Activated naive CD8-positive, alpha-beta T cell treated with anti-CD3 and anti-CD28 coated beads for 36 hours (primary cell): Measurements from ENCODE around the gene RBMS3. TPM values are rescaled to one million over a fixed set of nuclear protein-coding genes. Genes with fewer than 3 reads are reported as not detected.
A peak's percentile ranks its signal among the peaks of the same experiment; 100 is the strongest.
"Not testable (repeated sequence)": the region's sequence is repeated elsewhere in the genome, so short reads cannot be mapped to it uniquely, and the experiment has no call there.

Experiments used
- DNase-seq: peaks from one replicate; pipeline ENCODE4 v3.0.0; 2021
- H3K27ac Mint-ChIP-seq: one replicate; pipeline ENCODE4 v1.8.0; 2022; ENCODE audit warnings: mild to moderate bottlenecking, moderate library complexity, mixed read lengths
- H3K27me3 Mint-ChIP-seq: one replicate; pipeline ENCODE4 v1.8.0; 2022; ENCODE audit warnings: mild to moderate bottlenecking, mixed read lengths
- H3K36me3 Mint-ChIP-seq: one replicate; pipeline ENCODE4 v1.8.0; 2021; ENCODE audit warnings: mild to moderate bottlenecking, mixed read lengths
- H3K4me1 Mint-ChIP-seq: one replicate; pipeline ENCODE4 v1.8.0; 2021; ENCODE audit warnings: mixed read lengths
- H3K4me3 Mint-ChIP-seq: one replicate; pipeline ENCODE4 v1.8.0; 2022; ENCODE audit warnings: mild to moderate bottlenecking, moderate library complexity, mixed read lengths
- H3K9me3 Mint-ChIP-seq: one replicate; pipeline ENCODE4 v1.8.0; 2022; ENCODE audit warnings: mixed read lengths
- total RNA-seq, 2 experiments: library from RNA; stranded (reverse); gene quantifications; one replicate each; pipeline ENCODE4 v1.2.3, GENCODE V29; 2021

Gene RBMS3
- total RNA-seq, 2 experiments from 2014 or later = 1.6 TPM

DNA sequence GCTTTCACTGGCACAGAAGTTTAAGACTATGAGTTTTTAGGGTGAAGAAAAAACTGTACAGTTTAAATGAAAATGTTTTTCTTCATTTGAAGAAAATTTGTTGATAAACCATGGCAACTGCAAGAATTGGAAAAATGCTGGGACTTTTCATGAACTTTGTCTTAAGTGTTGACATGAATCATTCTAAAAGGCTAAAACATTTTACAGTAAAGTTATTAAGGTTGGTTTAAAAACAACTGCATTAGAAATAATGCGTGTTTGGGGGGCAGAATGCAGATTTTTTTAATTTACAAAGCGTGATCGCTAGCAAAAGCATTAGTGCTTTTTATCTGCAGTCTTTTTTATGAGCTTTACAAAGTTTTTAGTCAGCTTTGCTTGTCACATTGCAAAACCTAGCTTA is 723.6 kb downstream of the RBMS3 start:
- H3K36me3 Mint-ChIP-seq = no peaks in the 10 kb centered on the region
- peaks cover 3% of the 10 kb centered on the region for H3K9me3 Mint-ChIP-seq
- H3K4me1 Mint-ChIP-seq = peaks cover 6% of the 10 kb centered on the region
- H3K27me3 Mint-ChIP-seq = no peaks in the 10 kb centered on the region
- H3K4me3 Mint-ChIP-seq = no peak overlapping the region
- H3K27ac Mint-ChIP-seq = no peak overlapping the region
- no peak for DNase-seq

DNA sequence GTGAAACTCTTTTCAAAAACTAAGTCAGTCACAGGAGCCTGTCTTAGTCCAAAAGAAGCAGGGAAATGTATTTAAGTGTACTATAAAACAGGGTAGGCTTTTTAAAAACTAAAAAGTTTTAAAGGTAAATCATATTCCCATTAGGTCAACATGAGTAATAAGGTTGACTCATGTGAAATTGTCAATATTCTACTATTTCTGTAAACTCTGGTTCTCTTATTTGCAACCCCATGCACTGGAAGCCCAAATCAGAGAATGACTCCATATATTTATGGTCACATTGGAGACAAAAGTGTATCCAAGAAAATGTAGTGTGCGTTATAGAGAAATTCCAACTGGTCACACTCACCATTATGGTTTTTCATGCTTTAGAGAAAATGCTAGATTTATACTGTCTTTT is 725.2 kb downstream of the RBMS3 start:
- Mint-ChIP-seq H3K4me1 (peaks cover 11% of the 10 kb centered on the region), H3K36me3 (no peaks in the 10 kb centered on the region)

DNA sequence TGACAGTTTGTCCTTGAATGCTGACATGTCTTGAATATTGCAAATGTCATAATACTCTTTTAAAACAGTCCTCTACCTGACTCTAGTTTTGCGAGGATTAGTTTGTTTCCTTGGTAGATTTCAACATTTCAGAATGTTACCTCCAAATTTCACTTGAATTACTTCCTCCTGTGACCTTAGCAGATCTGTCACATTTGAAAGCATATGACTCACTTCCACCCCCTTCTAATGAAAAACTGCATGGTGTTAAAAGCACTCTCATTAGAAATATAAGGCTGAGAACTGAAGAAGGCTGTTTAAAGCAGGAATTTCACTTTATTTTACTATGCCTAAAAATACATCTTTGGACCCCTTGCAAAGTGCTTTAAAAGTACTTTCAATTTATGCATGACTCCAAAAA is 726.8 kb downstream of the RBMS3 start:
- no peak overlapping the region for H3K4me3 Mint-ChIP-seq
- peaks cover 16% of the 10 kb centered on the region for H3K4me1 Mint-ChIP-seq
- no peaks in the 10 kb centered on the region for H3K27me3 Mint-ChIP-seq
- H3K27ac Mint-ChIP-seq = no peak overlapping the region
- H3K36me3 Mint-ChIP-seq = no peaks in the 10 kb centered on the region
- no peak for DNase-seq
- no peaks in the 10 kb centered on the region for H3K9me3 Mint-ChIP-seq

More for the DNA sequence above, 725.2 kb downstream of the RBMS3 start:
- Mint-ChIP-seq H3K27me3 (no peaks in the 10 kb centered on the region), H3K4me3 (no peak overlapping the region), H3K9me3 (no peaks in the 10 kb centered on the region), H3K27ac (no peak overlapping the region)
- DNase-seq = no peak

DNA sequence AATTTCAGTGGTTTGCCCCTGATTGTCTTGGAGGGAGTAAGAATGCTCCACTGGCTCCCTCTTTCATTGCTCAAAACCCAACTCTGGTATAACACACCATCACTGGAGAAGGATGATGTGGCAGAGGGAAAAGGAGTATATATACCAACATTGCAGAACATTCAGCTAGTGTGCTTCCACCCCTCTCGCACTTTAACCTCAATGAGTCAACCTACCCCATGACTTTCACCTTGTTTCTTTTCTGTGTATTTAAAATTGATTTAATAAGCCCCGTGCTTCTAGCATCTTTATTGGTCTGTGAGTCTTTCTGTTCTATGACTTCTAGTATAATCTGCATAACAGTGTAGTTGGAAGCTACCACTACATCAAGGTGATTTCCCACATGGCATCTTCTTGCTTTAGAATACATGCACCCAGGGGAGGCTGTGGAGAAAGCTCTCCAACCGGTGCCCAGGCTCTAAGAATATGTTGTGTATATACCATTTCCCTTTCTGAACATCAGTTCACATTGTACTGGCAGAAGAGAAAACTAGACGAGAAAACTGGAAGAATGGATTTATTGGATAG is 730.4 kb downstream of the RBMS3 start:
- Mint-ChIP-seq H3K4me1 (peaks cover 19% of the 10 kb centered on the region), H3K9me3 (no peaks in the 10 kb centered on the region), H3K27ac (no peak overlapping the region), H3K36me3 (no peaks in the 10 kb centered on the region), H3K4me3 (no peak overlapping the region), H3K27me3 (no peaks in the 10 kb centered on the region)
- no peak for DNase-seq

DNA sequence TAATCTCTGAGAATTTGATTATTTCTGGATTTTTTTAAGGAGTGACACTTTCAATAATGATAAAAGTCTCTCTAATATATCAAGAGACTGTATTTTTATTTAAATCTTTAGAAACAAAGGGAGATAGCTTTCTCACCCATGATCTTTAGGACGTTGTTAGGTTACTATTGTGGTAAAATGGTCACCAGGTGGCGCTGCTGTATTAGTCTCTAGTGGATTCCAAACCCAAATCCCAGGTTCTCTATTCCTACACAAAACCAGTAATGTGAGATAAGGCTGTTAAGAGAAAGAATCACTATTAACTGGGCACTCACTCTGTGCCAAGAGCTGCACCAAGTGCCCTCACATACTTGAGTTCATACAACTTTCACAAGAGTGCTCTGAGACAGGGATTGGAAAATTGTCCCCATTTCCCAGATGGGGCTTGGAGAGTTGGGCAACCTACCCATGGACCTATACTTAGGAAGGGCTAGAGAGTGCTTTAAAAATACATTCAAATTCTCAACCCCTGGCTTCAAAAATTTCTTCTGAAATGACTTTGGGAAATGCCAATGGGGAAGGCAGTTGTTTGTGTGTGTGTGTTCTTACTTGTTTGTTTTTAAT is 732.2 kb downstream of the RBMS3 start:
- Mint-ChIP-seq H3K4me1 (peaks cover 13% of the 10 kb centered on the region), H3K4me3 (no peak overlapping the region), H3K36me3 (no peaks in the 10 kb centered on the region), H3K27me3 (no peaks in the 10 kb centered on the region), H3K9me3 (no peaks in the 10 kb centered on the region), H3K27ac (no peak overlapping the region)
- DNase-seq = peak; percentile 20

DNA sequence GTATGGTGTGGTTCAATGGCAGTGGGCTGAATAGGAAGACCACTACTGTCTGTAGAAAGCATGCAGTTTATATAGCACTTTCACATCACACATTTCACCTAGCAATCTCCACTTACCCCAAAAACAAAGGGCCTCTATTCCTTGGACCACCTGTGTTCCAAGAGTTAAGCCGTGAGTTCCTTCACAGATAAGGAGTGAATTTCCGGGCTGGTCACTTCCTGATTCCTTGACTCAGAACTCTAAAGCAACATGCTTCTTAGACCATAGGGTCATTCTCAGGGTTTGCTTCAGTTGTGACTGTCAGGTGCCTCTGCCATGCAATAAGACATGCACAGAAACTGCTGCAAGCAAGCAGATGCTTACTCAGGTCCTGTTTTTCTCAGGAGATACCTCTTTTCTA is 737.0 kb downstream of the RBMS3 start:
- DNase-seq = no peak
- Mint-ChIP-seq H3K4me1 (peaks cover 4% of the 10 kb centered on the region), H3K27ac (no peak overlapping the region), H3K36me3 (no peaks in the 10 kb centered on the region), H3K4me3 (no peak overlapping the region), H3K9me3 (no peaks in the 10 kb centered on the region), H3K27me3 (peaks cover 12% of the 10 kb centered on the region)

DNA sequence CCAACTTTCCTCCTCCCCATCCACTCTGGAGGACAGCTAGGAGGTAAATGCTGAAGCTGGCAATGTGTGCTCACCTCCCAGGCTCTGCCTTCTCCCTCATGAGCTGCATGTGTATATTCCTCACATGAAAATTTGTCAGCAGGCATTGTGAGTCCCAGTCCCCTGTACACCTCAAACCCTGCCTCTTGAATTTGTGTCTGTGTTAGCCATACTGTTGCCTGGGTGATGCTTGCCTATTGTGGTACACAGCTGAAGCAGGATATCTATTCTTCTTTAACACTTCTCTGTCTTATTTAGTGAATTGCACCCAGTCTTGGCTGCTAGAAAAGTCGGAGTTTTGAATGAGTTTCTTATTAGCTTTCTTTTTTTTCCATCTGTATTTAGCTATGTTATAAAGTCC is 739.5 kb downstream of the RBMS3 start:
- Mint-ChIP-seq H3K27me3 (peaks cover 12% of the 10 kb centered on the region), H3K4me1 (no peaks in the 10 kb centered on the region), H3K36me3 (no peaks in the 10 kb centered on the region), H3K27ac (no peak overlapping the region), H3K9me3 (no peaks in the 10 kb centered on the region), H3K4me3 (no peak overlapping the region)
- no peak for DNase-seq

DNA sequence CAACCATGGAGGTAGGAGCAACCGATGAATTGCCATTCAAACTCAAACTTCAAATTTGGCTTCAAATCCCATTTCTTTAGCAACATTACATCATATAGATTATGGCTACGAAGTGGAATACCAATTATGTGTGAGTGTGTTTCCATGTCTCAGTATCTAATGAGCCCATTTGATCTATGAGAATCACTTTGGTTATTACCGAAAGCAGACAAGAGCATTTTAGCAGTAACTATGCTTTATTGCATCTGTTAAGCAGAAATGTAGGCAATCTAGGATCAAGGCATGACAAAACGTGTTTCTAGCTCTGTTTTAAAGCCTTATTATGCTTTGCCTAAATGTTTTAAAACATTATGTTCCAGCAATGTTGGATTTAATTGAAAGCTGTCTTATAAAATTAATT is 743.6 kb downstream of the RBMS3 start:
- Mint-ChIP-seq H3K27me3 (peaks cover 16% of the 10 kb centered on the region), H3K4me1 (no peaks in the 10 kb centered on the region), H3K27ac (no peak overlapping the region), H3K9me3 (no peaks in the 10 kb centered on the region), H3K36me3 (no peaks in the 10 kb centered on the region), H3K4me3 (no peak overlapping the region)
- no peak for DNase-seq

DNA sequence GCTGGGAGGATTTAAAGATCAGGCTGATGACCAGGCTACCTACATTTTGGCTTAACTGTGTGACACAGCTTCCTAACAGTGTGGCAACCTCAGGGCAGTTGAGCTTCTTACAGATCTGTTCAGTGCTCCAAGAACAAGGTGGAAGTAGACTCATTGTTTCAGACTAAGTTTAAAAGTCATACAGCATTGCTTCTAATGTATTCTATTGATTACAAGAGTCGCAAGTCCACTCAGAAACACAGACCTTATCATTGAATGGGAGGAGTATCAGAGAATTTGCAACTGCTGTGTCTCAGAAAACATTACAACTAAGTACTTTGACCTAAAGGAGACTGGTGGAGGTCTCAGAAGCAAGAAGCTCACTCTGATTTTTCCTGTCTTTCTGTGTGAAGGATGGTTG is 746.0 kb downstream of the RBMS3 start:
- no peak for DNase-seq
- Mint-ChIP-seq H3K36me3 (no peaks in the 10 kb centered on the region), H3K4me3 (no peak overlapping the region), H3K27me3 (peaks cover 9% of the 10 kb centered on the region), H3K9me3 (no peaks in the 10 kb centered on the region), H3K27ac (no peak overlapping the region), H3K4me1 (no peaks in the 10 kb centered on the region)

DNA sequence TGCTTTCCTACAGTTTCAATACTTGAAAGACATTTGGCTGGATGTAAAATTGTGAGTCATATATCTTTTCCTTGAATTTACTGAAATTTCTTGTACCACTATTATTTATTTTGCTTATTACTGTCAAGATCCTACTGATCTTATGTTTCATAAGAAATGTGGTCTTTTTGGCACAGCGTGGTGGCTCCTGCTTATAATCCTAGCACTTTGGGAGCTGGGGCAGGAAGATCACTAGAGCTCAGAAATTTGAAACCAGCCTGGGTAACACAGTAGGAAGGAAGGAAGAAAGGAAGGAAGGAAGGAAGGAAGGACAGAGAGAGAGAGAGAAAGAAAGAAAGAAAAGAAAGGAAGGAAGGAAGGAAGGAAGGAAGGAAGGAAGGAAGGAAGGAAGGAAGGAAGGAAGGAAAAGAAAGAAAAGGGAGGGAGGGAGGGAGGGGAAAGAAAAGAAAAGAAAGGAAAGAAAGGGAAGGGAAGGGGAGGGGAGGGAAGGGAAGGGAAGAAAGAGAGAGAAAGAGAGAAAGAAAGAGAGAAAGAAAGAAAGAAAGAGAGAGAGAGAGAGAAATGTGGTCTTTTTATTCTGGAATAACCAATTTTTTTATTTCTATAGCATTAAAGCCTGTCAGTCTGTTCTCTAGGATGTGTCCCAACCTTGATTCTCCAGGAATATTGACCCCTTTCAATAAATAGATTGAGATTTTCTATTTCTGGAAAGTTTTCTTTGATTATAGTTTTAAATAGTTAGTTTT is 753.5 kb downstream of the RBMS3 start:
- H3K9me3 Mint-ChIP-seq = no peaks in the 10 kb centered on the region
- H3K36me3 Mint-ChIP-seq = no peaks in the 10 kb centered on the region
- peaks cover 8% of the 10 kb centered on the region for H3K27me3 Mint-ChIP-seq
- no peaks in the 10 kb centered on the region for H3K4me1 Mint-ChIP-seq
- no peak for DNase-seq
- no peak overlapping the region for H3K4me3 Mint-ChIP-seq
- no peak overlapping the region for H3K27ac Mint-ChIP-seq

DNA sequence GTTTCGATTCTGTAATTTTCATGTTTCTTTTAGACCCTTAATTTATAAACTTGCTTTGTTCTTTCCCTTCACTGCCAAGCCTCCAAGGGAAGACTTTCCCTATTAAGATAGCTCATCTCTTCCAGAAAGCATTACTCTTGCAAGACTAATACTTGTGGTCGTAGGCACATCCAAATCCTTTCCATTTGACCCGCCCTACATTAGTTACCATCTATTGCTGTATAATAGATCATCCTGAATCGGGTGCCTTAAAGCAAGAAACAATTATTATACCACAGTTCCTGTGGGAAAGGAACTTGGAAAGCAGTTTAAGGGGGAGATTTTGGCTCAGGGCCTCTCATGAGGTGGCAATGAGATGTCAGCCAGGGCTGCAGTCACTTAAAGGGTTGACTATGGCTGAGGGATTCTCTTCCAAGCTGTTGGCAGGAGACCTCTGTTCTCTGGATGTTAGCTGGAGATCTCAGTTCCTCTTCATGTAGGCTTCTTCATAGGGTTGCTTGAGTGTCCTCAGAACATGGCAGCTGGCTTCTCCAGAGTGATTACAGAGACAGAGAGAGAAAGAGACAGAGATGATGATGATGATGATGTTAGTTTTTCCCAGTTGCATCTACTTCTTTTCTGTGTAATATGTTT is 755.2 kb downstream of the RBMS3 start:
- H3K9me3 Mint-ChIP-seq = no peaks in the 10 kb centered on the region
- H3K27me3 Mint-ChIP-seq = peaks cover 23% of the 10 kb centered on the region
- no peaks in the 10 kb centered on the region for H3K36me3 Mint-ChIP-seq
- no peak overlapping the region for H3K27ac Mint-ChIP-seq
- no peaks in the 10 kb centered on the region for H3K4me1 Mint-ChIP-seq
- no peak for DNase-seq
- no peak overlapping the region for H3K4me3 Mint-ChIP-seq

DNA sequence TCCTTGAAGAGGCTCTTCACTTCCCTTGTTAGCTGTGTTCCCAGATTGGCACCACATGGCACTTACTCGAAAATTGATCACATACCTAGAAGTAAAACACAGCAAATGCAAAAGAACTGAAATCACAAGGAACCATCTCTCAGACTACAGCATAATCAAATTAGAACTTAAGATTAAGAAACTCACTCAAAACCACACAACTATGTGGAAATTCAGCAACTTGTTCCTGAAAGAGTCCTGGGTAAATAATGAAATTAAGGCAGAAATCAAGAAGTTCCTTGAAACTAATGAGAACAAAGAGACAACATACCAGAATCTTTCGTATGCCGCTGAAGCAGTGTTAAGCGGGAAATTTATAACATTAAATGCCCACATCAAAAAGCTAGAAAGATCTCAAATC is 759.3 kb downstream of the RBMS3 start:
- Mint-ChIP-seq H3K36me3 (no peaks in the 10 kb centered on the region), H3K27ac (no peak overlapping the region), H3K4me1 (no peaks in the 10 kb centered on the region), H3K9me3 (no peaks in the 10 kb centered on the region), H3K4me3 (no peak overlapping the region), H3K27me3 (peaks cover 16% of the 10 kb centered on the region)
- DNase-seq = no peak

DNA sequence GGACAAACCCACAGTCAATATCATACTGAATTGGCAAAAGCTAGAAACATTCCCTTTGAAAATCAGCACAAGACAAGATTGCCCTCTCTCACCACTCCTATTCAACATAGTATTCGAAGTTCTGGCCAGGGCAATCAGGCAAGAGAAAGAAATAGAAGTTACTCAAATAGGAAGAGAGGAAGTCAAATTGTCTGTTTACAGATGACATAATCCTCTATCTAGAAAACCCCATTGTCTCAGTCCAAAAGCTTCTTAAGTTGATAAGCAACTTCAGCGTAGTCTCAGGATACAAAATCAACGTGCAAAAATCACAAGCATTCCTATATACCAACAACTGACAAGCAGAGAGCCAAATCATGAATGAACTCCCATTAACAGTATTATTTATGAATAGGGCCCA is 760.6 kb downstream of the RBMS3 start:
- not testable (repeated sequence) for H3K4me3 Mint-ChIP-seq, H3K27ac Mint-ChIP-seq, H3K36me3 Mint-ChIP-seq, H3K9me3 Mint-ChIP-seq, H3K4me1 Mint-ChIP-seq, DNase-seq
- H3K27me3 Mint-ChIP-seq = peaks cover 16% of the 10 kb centered on the region

DNA sequence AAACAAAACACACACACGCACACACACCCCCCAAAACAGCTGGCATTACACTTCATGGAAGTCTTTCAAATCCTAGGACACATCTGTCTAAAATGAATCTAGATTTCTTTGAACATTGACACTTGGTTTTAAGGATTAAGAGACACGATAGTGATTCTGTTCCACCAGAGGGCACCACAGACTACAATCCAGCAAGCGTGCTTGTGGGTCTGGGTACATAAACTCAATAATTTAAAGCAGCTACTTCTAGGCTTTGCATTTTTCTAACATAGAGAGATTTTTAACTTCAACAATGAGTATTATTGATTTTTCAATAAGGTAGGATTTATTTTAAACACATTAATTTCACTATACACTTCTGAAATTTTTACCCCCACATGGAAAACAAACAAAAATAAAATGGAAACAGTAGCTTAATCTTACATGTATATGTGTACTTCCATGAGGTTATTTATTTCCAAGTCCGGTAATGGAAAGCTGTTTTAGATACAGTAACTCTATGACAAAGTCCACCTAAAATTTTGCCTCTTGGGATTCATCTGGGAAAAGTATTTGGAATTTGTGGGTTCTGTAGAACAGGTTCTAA is 761.5 kb downstream of the RBMS3 start:
- peaks cover 16% of the 10 kb centered on the region for H3K27me3 Mint-ChIP-seq
- H3K36me3 Mint-ChIP-seq = no peaks in the 10 kb centered on the region
- peak; percentile 50 for DNase-seq
- H3K4me1 Mint-ChIP-seq = no peaks in the 10 kb centered on the region
- no peak overlapping the region for H3K4me3 Mint-ChIP-seq
- no peak overlapping the region for H3K27ac Mint-ChIP-seq
- no peaks in the 10 kb centered on the region for H3K9me3 Mint-ChIP-seq

DNA sequence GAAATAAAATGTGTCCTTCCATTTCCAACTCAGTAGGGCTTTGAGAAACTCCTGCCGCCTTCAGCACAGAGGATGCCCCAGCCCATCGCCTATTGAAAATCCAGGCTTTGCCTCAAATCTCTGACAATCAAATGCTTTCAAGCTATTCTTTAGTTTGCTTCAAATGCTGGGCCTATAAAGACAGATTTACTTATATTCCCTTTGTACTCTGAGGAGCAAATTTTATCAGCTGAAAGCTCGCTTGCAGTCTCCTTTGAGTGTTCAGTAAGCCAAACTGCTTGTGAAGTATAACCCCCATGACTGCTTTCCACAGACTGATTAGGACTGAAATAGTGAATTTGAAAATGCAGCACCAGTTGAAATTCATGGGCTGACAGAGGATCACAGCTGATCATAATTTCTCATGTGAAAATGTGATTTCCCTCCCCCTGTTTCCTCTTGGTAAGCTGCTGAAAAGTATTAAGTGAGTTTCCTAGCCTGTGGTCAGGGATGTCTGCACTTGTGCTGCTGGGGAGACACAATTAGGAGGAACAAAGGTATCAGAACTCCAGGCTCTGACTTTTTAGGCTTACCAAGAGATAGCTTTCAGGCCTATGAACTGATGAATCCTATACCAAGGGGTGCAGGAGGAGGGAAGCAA is 762.2 kb downstream of the RBMS3 start:
- Mint-ChIP-seq H3K4me3 (no peak overlapping the region), H3K36me3 (no peaks in the 10 kb centered on the region), H3K27ac (no peak overlapping the region), H3K9me3 (no peaks in the 10 kb centered on the region), H3K4me1 (no peaks in the 10 kb centered on the region), H3K27me3 (peaks cover 16% of the 10 kb centered on the region)
- no peak for DNase-seq
